Sigmoid colon (tissue), 4 donors: ENCODE data around the gene PLEKHG4B.

Source experiments
- EP300 ChIP-seq, 4 donors: sonication (generic); formaldehyde crosslinking; IDR thresholded peaks; one replicate each; pipeline ENCODE4 v1.6.1; 2017; ENCODE audit warnings: antibody characterized with exemption in 4 of 4
- POLR2A ChIP-seq, 2 donors: fragments of 450-650 bp; IDR thresholded peaks; one replicate each; pipeline ENCODE4 v1.6.1; 2016; ENCODE audit warnings: antibody characterized with exemption in 2 of 2, mild to moderate bottlenecking in 2 of 2, moderate library complexity in 2 of 2
- POLR2AphosphoS5 ChIP-seq, 4 donors: sonication (generic); formaldehyde crosslinking; IDR thresholded peaks; one replicate each; pipeline ENCODE4 v1.6.1; 2017; ENCODE audit warnings: antibody characterized with exemption in 4 of 4
- TF ChIP-seq, protein P1 (sequence below), 4 experiments: fragments of 450-650 bp in 3 of 4; fragments of 200-600 bp in 1 of 4; IDR thresholded peaks; one replicate each; pipeline ENCODE4 v1.5.1; 2016 to 2019; ENCODE audit warnings: antibody characterized with exemption in 4 of 4, mild to moderate bottlenecking in 3 of 4, moderate library complexity in 2 of 4

DNA sequence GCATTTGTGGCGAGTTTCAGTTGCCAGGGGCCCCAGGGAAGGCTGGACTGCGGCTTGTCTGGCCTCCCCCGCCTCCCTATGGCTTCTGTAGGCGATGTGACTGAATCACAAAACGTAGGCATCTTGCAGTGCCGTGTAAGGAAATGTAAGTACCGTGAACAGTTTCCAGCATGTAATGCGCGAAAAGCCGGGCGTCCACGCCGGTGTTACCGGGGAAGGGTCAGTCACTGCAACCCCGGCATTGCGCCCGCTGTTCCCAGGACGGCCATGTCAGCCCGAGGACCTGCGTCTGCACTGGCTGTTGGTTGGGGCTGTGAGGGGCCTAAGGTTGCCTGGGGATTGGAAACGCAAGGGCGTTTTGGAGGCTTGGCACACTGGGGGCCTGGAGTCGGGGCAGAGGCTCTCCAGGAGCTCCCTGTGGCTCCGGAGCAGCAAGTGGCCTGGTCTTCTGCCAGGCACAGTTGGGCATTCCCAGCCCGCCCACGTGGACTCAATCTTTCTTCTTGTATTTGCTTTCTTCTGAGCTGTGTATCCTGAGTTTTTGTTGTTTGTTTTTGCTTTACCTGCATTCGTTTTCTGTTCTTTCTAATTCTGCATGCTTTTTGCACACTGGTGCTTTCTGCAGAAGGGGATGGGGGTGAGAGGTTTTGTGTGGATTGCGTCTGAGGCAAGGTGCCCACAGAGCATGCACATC, 36.9 kb upstream of the PLEKHG4B start:
- TF ChIP-seq, protein P1, sequence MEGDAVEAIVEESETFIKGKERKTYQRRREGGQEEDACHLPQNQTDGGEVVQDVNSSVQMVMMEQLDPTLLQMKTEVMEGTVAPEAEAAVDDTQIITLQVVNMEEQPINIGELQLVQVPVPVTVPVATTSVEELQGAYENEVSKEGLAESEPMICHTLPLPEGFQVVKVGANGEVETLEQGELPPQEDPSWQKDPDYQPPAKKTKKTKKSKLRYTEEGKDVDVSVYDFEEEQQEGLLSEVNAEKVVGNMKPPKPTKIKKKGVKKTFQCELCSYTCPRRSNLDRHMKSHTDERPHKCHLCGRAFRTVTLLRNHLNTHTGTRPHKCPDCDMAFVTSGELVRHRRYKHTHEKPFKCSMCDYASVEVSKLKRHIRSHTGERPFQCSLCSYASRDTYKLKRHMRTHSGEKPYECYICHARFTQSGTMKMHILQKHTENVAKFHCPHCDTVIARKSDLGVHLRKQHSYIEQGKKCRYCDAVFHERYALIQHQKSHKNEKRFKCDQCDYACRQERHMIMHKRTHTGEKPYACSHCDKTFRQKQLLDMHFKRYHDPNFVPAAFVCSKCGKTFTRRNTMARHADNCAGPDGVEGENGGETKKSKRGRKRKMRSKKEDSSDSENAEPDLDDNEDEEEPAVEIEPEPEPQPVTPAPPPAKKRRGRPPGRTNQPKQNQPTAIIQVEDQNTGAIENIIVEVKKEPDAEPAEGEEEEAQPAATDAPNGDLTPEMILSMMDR (IDR thresholded peaks at IDR 0.05), result no peak
- TF ChIP-seq POLR2A (IDR thresholded peaks at IDR 0.05) (no peak), EP300 (IDR thresholded peaks at IDR 0.05) (no peak), POLR2AphosphoS5 (IDR thresholded peaks at IDR 0.05) (no peak)
